NCI-H774 (cell line): ENCODE measurements around the gene MMP11.

Experiments used
- DNase-seq: peaks from one replicate; lab custom pipeline; 2025; lab: John Stamatoyannopoulos, UW

Gene MMP11

DNA sequence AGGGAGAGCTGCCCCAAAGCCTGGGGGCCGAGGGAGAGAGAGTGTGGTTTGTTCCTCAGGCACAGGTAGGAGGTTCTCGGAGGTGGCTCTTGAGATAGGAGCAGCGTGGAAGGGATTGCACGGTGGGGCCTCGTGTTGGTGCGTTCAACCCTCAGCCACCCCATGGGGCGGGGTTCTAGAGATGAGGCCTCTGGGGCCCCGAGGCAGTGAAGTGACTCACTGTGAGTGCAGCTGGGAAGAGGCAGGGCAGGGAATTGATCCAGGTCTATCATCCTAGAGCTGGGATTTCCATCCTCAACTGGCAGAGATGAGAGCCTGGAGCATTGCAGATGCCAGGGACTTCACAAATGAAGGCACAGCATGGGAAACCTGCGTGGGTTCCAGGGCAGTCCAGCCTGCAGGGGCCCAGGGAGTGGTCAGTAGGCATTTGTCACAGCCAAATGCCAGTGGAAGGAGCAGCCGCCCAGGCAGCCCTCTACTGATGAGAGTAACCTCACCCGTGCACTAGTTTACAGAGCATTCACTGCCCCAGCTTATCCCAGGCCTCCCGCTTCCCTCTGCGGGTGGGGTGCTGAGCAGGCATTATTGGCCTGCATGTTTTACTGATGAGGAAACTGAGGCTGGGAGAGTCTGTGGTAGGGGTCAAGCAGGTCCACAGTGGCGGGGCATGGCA lies 9.0 kb downstream of the MMP11 start:
- DNase-seq: no peak

- no peak for DNase-seq
Observed at GRCh38 chr22:23782252-23782651, 9.6 kb downstream of the MMP11 start.

DNA sequence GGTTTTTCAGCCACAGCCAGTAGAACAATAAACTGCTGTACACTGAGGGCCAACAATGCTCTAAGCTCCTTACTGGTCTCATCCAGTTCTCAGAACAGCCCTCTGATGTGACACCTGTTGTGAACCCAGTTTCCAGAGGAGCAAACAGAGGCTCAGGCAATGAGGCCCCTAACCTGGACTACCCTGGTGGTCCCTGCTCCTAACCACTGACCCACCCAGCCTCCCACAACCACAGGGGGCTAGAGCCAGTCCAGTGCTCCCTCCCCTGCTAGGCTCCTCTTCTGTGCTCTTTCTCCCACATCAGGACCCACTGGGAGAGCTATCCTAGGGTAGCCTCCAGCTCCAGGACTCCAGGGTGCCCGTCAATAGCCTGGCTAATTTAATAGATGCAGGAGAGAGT lies 10.1 kb downstream of the MMP11 start:
- no peak for DNase-seq

- DNase-seq: no peak
Observed at GRCh38 chr22:23783265-23784150, 10.9 kb downstream of the MMP11 start.

GRCh38 chr22:23784215-23784732 lies 11.6 kb downstream of the MMP11 start:
- no peak for DNase-seq

GRCh38 chr22:23786261-23786710 lies 13.6 kb downstream of the MMP11 start:
- DNase-seq: no peak

DNA sequence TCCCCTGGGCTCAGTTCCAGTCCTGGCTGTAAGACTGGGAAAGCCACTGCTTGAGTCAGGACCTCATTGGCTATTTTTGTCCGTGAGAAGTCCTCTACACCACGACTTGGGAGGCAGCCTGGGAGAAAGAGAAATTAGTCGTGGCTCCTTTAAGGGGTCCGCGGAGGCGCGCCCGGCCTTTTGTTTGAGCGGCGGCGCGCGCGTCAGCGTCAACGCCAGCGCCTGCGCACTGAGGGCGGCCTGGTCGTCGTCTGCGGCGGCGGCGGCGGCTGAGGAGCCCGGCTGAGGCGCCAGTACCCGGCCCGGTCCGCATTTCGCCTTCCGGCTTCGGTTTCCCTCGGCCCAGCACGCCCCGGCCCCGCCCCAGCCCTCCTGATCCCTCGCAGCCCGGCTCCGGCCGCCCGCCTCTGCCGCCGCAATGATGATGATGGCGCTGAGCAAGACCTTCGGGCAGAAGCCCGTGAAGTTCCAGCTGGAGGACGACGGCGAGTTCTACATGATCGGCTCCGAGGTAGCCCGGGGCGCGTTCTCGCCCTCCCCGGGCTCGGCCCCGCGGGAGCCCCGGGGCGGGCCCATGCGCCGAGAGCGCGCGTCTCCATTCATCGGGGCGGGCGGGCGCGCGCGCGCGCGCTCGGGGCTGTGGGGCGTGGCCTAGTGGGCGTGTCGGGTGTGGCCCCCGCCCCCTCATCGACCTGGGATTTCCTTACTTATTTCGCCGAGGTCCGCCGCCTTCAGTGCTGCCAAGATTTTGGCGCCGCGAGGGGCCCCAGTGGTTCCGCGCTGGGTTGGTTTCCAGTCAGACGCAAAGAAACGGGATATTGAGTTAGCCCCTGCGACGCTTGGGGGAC lies 14.3 kb downstream of the MMP11 start, which contains the start of gene SMARCB1:
SMARCB1 (plus strand) TSS at position 215 of the 848 bp plus-strand sequence; CDS start at position 419, 204 bp downstream.
- peak; percentile 92 for DNase-seq

GRCh38 chr22:23787600-23787896 lies 14.9 kb downstream of the MMP11 start:
- no peak for DNase-seq

DNA sequence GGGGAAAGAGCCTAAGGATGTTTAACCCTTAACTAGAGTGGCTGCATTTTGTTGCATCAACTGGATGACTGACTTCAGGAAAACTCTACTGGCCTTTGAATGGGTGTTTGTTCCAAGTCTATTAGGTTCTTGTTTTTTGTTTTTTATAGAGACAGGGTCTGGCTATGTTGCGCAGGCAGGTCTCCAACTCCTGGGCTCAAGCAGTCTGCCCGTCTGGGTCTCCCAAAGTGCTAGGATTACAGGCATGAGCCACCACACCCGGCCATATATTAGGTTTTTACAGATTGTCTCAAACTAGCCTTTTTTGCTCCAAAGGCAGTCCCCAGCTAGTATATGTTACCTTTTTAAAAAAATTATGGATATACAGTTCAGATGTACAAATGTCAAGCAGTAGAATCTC lies 15.3 kb downstream of the MMP11 start:
- no peak for DNase-seq

GRCh38 chr22:23789121-23789520 lies 16.5 kb downstream of the MMP11 start:
- DNase-seq: peak; percentile 54

GRCh38 chr22:23789638-23790037 lies 17.0 kb downstream of the MMP11 start:
- peak; percentile 7 for DNase-seq

DNA sequence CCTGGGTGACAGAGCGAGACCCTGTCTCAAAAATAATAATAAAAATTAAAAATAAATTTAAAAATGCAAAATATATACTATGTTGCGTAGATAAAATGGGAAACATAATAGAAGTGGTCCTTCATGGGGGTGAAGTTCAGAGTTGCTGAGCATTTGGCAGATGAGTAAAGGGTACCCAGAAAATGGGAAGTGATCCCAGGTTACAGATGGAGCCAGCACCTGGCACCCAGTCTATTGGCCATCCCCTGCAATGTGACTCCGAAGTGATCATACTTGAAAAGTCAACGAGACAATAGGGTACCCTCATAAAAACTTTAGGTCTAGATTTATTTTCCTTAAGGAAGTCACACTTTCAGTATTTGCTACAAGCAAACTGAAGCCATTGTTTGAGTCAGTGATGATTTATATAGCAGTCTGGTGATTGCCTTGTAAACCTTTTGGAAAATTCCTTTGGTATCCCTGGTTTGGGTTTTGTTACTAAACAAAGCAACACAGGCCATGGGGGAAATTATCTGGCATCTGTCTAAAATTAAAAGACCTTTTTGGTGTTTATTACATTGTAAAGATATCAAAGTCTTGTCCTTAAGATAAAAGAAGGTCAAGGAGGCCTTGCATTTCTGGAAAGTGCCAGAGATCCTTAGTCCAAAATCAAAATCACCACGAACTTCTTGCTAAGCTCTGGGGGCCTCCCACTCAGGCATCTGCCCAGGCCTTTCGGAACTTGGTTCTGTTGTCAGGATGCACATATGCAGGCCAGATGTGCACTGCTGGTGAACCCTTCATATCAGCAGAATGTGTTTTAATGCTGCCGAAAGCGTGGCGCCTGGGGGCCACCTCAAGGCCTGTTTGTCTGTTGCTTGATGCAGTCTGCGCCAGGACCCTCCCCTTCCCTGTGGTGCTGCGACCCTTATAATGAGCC lies 18.4 kb downstream of the MMP11 start:
- DNase-seq: no peak

DNA sequence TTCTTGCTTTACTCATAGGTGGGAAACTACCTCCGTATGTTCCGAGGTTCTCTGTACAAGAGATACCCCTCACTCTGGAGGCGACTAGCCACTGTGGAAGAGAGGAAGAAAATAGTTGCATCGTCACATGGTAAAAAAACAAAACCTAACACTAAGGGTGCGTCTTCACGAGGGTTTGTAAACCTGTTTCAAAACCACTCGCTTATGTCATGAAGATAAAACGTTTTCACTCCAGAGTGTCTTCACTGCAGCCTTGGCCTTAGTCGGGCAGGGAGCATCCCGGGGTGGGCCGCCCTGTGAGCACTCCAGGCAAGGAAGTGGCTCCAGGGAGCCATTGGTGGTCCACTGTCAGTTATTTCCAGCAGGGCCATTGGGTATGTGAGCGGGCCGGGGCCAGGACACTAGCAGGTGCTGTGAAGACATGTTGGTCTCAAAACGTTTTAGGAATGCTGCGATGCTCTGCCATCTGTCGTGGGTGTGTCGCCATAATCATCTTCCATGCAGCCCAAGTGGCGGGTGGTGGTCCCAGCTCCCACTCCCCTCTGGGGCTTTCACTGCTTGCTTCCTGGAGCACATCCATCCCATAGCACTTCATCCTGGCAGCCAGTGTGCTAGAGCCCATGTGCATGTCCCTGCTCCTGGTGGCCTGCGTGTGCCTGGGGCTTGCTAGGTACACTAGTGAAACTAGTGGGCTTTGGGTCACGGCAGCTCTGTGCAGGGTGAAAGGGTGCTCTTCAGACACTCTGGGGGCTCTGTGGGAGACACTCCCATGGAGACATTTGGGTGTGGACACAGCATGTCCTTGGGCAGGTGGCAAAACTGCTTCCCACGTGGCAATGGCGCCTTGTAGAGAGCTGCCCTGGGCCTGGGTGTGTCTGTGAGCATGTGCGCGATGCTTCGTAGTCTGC lies 19.3 kb downstream of the MMP11 start:
- no peak for DNase-seq

DNA sequence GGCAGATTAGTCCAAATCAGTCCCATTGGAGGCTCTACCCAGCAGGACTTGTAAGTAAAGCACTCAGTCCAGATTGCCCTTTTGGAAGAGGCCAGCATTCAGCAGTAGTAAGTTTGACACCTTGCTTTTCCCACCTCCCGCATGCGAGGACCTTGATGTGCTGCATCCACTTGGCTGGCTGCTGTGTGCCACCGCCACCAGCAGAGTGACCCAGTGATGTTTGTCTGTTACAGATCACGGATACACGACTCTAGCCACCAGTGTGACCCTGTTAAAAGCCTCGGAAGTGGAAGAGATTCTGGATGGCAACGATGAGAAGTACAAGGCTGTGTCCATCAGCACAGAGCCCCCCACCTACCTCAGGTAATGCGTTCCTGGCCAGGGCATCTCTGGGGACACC lies 20.7 kb downstream of the MMP11 start:
- DNase-seq: no peak

GRCh38 chr22:23796461-23796860 lies 23.8 kb downstream of the MMP11 start:
- no peak for DNase-seq

GRCh38 chr22:23800297-23801237 lies 27.9 kb downstream of the MMP11 start:
- DNase-seq: no peak

DNA sequence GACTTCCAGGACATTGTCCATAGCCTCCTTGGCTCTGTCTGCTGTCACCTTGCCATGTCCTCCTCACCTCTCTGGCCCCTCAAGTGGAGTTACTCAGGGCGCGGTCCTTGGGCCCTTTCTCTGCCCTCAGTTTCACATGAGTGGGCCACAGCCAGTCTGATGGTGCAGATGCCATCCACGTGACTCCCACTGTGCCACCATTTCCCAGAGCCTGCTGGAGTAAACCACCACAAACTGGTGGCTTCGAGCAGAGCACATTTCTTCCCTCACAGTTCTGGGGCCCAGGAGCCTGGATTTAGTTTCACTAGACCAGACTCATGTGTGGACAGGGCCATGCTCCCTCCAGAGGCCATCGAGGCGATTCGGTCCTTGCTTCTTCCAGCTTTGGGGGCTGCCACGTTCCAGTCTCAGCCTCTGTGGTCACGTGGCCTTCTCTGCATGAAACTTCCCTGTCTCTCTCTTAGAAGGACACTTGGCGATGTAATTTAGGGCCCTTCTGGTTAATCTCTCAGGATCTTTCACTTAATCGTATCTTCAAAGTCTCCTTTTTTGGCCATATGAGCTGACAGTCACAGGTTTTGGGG lies 28.7 kb downstream of the MMP11 start:
- DNase-seq: no peak

GRCh38 chr22:23801886-23802377 lies 29.3 kb downstream of the MMP11 start:
- no peak for DNase-seq
